H1 (cell line): ENCODE measurements around the gene KDM1A. TPM values are rescaled to one million over a fixed set of nuclear protein-coding genes. Genes with fewer than 3 reads are reported as not detected.

Experiments used
- CTCF ChIA-PET: fragments of 300-600 bp; sonication (Branson Sonifier 250); formaldehyde crosslinking; loops from one replicate; lab custom pipeline; 2021; ENCODE audit not compliant: partially characterized antibody; lab: Charles Lee
- POLR2A ChIA-PET: fragments of 300-600 bp; sonication (Branson Sonifier 250); formaldehyde crosslinking; loops from one replicate; lab custom pipeline; 2021; ENCODE audit warnings: inconsistent platforms; ENCODE audit not compliant: partially characterized antibody; lab: Charles Lee
- DNase-seq, 2 experiments: peaks; one replicate each; pipeline versions ENCODE4 v3.0.0 to v3.0.0-alpha.2; 2010 to 2022; ENCODE audit warnings: low spot score in 2 of 2, low read depth in 1 of 2, mixed read lengths in 1 of 2
- FAIRE-seq: peaks from 2 replicates; lab custom pipeline; 2011; peaks lifted over from hg19 to GRCh38; lab: Jason Lieb, UNC
- H2AFZ ChIP-seq: 2 replicates; pipeline ENCODE4 v1.8.1; 2012; ENCODE audit warnings: low read length, inconsistent platforms
- H2AK5ac ChIP-seq: 2 replicates; pipeline ENCODE4 v1.6.1; 2013; ENCODE audit warnings: low read depth, low read length
- H2BK120ac ChIP-seq: replicated peaks from 2 replicates; pipeline ENCODE3; 2013; ENCODE audit warnings: low read depth, low read length, inconsistent platforms
- H2BK12ac ChIP-seq: 2 replicates; pipeline ENCODE4 v1.6.1; 2013; ENCODE audit warnings: low read depth, low read length
- H2BK15ac ChIP-seq: 2 replicates; pipeline ENCODE4 v1.6.1; 2013; ENCODE audit warnings: low read length
- H2BK20ac ChIP-seq: 2 replicates; pipeline ENCODE4 v1.6.1; 2013; ENCODE audit warnings: low read length
- H2BK5ac ChIP-seq: 2 replicates; pipeline ENCODE4 v1.6.1; 2013; ENCODE audit warnings: low read depth, low read length
- H3K14ac ChIP-seq: 2 replicates; pipeline ENCODE4 v1.6.1; 2013; ENCODE audit warnings: inconsistent platforms; ENCODE audit not compliant: insufficient read length
- H3K18ac ChIP-seq: 2 replicates; pipeline ENCODE4 v1.6.1; 2013; ENCODE audit warnings: low read length; ENCODE audit errors: extremely low read depth
- H3K23ac ChIP-seq: 2 replicates; pipeline ENCODE4 v1.6.1; 2013; ENCODE audit warnings: inconsistent platforms; ENCODE audit not compliant: insufficient read length
- H3K23me2 ChIP-seq: 2 replicates; pipeline ENCODE4 v1.6.1; 2013; ENCODE audit warnings: low read depth, low read length
- H3K27ac ChIP-seq: 2 replicates; pipeline ENCODE4 v1.6.1; 2011; ENCODE audit warnings: low read depth, low read length, inconsistent platforms
- H3K27me3 ChIP-seq, 4 experiments: replicated peaks in 1 of 4; 1 replicate in 1 of 4; 2 replicates in 3 of 4; pipeline versions ENCODE4 v1.6.1 to v1.8.1; 2011 to 2013; ENCODE audit warnings: low read length in 3 of 4, mild to moderate bottlenecking in 3 of 4, inconsistent platforms in 2 of 4, mixed read lengths in 2 of 4, moderate library complexity in 1 of 4; ENCODE audit not compliant: control insufficient read depth in 3 of 4, insufficient read depth in 3 of 4; ENCODE audit errors: extremely low read depth in 1 of 4
- H3K36me3 ChIP-seq, 4 experiments: 2 replicates each; pipeline versions ENCODE4 v1.6.1 to v1.8.1; 2011 to 2013; ENCODE audit warnings: mild to moderate bottlenecking in 4 of 4, low read length in 3 of 4, moderate library complexity in 2 of 4, control low read depth in 1 of 4, inconsistent platforms in 1 of 4; ENCODE audit not compliant: insufficient read depth in 4 of 4, control insufficient read depth in 2 of 4
- H3K4ac ChIP-seq: replicated peaks from 2 replicates; pipeline ENCODE3; 2013; ENCODE audit warnings: low read length, low read depth, mixed read lengths, inconsistent platforms; ENCODE audit not compliant: insufficient read length
- H3K4me1 ChIP-seq, 4 experiments: replicated peaks in 1 of 4; 1 replicate in 1 of 4; 2 replicates in 3 of 4; pipeline versions ENCODE4 v1.6.1 to v1.8.1; 2011 to 2013; ENCODE audit warnings: low read length in 3 of 4, inconsistent platforms in 2 of 4, mixed read lengths in 1 of 4; ENCODE audit not compliant: insufficient read depth in 4 of 4, control insufficient read depth in 3 of 4
- H3K4me2 ChIP-seq, 2 experiments: 2 replicates each; pipeline versions ENCODE4 v1.6.1 to v1.8.1; 2011 to 2013; ENCODE audit warnings: low read depth in 2 of 2, low read length in 2 of 2, control low read depth in 1 of 2, inconsistent platforms in 1 of 2, mild to moderate bottlenecking in 1 of 2; ENCODE audit not compliant: insufficient read depth in 1 of 2
- H3K4me3 ChIP-seq, 4 experiments: fragments of 200-600, 300-600 bp in 1 of 4; sonication (generic), shearing (Covaris generic), sonication (Bioruptor Twin) in 1 of 4; 2 replicates each; pipeline versions ENCODE4 v1.5.1 to v1.8.1; 2011 to 2016; ENCODE audit warnings: low read length in 4 of 4, low read depth in 3 of 4, control low read depth in 2 of 4, inconsistent platforms in 2 of 4, mild to moderate bottlenecking in 2 of 4, mixed read lengths in 1 of 4, moderate library complexity in 1 of 4; ENCODE audit not compliant: insufficient read depth in 2 of 4; ENCODE audit errors: extremely low read depth in 1 of 4
- H3K56ac ChIP-seq: replicated peaks from 2 replicates; pipeline ENCODE3; 2013; ENCODE audit warnings: low read depth, mild to moderate bottlenecking, mixed read lengths, low read length, inconsistent platforms; ENCODE audit not compliant: insufficient read length
- H3K79me1 ChIP-seq: 2 replicates; pipeline ENCODE4 v1.6.1; 2013; ENCODE audit warnings: low read depth, low read length, control low read depth
- H3K79me2 ChIP-seq, 2 experiments: 2 replicates each; pipeline versions ENCODE4 v1.6.1 to v1.8.1; 2012 to 2013; ENCODE audit warnings: low read length in 2 of 2, mild to moderate bottlenecking in 2 of 2, inconsistent platforms in 1 of 2; ENCODE audit not compliant: insufficient read depth in 2 of 2, control insufficient read depth in 1 of 2
- H3K9ac ChIP-seq, 4 experiments: replicated peaks in 1 of 4; 1 replicate in 1 of 4; 2 replicates in 3 of 4; pipeline versions ENCODE4 v1.6.1 to v1.8.1; 2011 to 2013; ENCODE audit warnings: low read depth in 3 of 4, low read length in 3 of 4, control low read depth in 2 of 4, mild to moderate bottlenecking in 2 of 4, moderate library complexity in 2 of 4, inconsistent platforms in 1 of 4; ENCODE audit errors: extremely low read depth in 1 of 4
- H3K9me3 ChIP-seq, 2 experiments: 2 replicates each; pipeline versions ENCODE4 v1.6.1 to v1.8.1; 2012 to 2013; ENCODE audit warnings: mild to moderate bottlenecking in 2 of 2, moderate library complexity in 2 of 2, control low read depth in 1 of 2, inconsistent platforms in 1 of 2, low read depth in 1 of 2, low read length in 1 of 2, mixed read lengths in 1 of 2; ENCODE audit not compliant: insufficient read depth in 2 of 2
- H4K20me1 ChIP-seq, 2 experiments: replicated peaks in 1 of 2; 2 replicates each; pipeline versions ENCODE3 to v1.8.1; 2011 to 2013; ENCODE audit warnings: inconsistent platforms in 2 of 2, low read length in 2 of 2, mild to moderate bottlenecking in 1 of 2; ENCODE audit not compliant: insufficient read depth in 2 of 2, control insufficient read depth in 1 of 2
- H4K5ac ChIP-seq: 2 replicates; pipeline ENCODE4 v1.6.1; 2013; ENCODE audit warnings: low read length, low read depth, mixed read lengths, inconsistent platforms; ENCODE audit not compliant: insufficient read length
- H4K8ac ChIP-seq: 2 replicates; pipeline ENCODE4 v1.8.0; 2013; ENCODE audit warnings: mild to moderate bottlenecking, moderate library complexity, low read length, inconsistent platforms; ENCODE audit not compliant: insufficient read depth; ENCODE audit errors: extremely low read depth
- H4K91ac ChIP-seq: replicated peaks from 2 replicates; pipeline ENCODE3; 2013; ENCODE audit warnings: low read length, mixed read lengths, inconsistent platforms; ENCODE audit not compliant: insufficient read length
- CBX5 ChIP-seq: fragments of 300-800, 300-1000 bp; sonication (generic); IDR thresholded peaks from 2 replicates; pipeline ENCODE4 v1.7.1; 2016; ENCODE audit warnings: antibody characterized with exemption, low read length, low read depth
- CBX8 ChIP-seq: fragments of 300-800, 300-1000 bp; sonication (generic); IDR thresholded peaks from 2 replicates; pipeline ENCODE4 v1.7.1; 2016; ENCODE audit warnings: low read depth, low read length, borderline replicate concordance
- CEBPB ChIP-seq: IDR thresholded peaks from 2 replicates; pipeline ENCODE4 v1.6.1; 2012; ENCODE audit warnings: low read depth, low read length
- GABPA ChIP-seq: IDR thresholded peaks from 2 replicates; pipeline ENCODE4 v1.6.1; 2011; ENCODE audit warnings: mild to moderate bottlenecking, low read length, moderate library complexity, borderline replicate concordance; ENCODE audit not compliant: insufficient read depth
- GTF2F1 ChIP-seq: IDR thresholded peaks from 2 replicates; pipeline ENCODE4 v1.6.1; 2012; ENCODE audit warnings: low read depth, low read length, improper control_type of control experiment, borderline replicate concordance
- KDM4A ChIP-seq: IDR thresholded peaks from one replicate; pipeline ENCODE4 v1.7.1; 2012; ENCODE audit warnings: low read depth, mild to moderate bottlenecking, moderate library complexity, low read length, inconsistent platforms; ENCODE audit not compliant: severe bottlenecking
- KDM5A ChIP-seq: fragments of 200-600 bp; IDR thresholded peaks from 2 replicates; pipeline ENCODE4 v1.7.1; 2012; ENCODE audit warnings: mild to moderate bottlenecking, low read length, inconsistent platforms, mixed read lengths
- NANOG ChIP-seq: IDR thresholded peaks from 2 replicates; pipeline ENCODE4 v1.6.1; 2011; ENCODE audit warnings: low read length, low read depth, mild to moderate bottlenecking, inconsistent platforms; ENCODE audit not compliant: insufficient read depth, poor library complexity, severe bottlenecking
- RBBP5 ChIP-seq: IDR thresholded peaks from 2 replicates; pipeline ENCODE4 v1.7.1; 2012; ENCODE audit warnings: low read depth, mild to moderate bottlenecking, inconsistent platforms, low read length, moderate library complexity, borderline replicate concordance
- SP1 ChIP-seq: IDR thresholded peaks from 2 replicates; pipeline ENCODE4 v1.6.1; 2011; ENCODE audit warnings: low read depth, low read length
- SUZ12 ChIP-seq: fragments of 200-600 bp; sonication (generic); IDR thresholded peaks from 2 replicates; pipeline ENCODE4 v1.6.1; 2012; ENCODE audit warnings: mild to moderate bottlenecking, inconsistent platforms, low read length, moderate library complexity, mixed read lengths
- TAF7 ChIP-seq: optimal IDR thresholded peaks from 2 replicates; pipeline ENCODE3; 2011; ENCODE audit warnings: low read depth, mild to moderate bottlenecking, inconsistent platforms, low read length, moderate library complexity, borderline replicate concordance
- TBP ChIP-seq: IDR thresholded peaks from 2 replicates; pipeline ENCODE4 v1.6.1; 2011; ENCODE audit warnings: low read depth, low read length, improper control_type of control experiment
- USF2 ChIP-seq: IDR thresholded peaks from 2 replicates; pipeline ENCODE4 v1.6.1; 2011; ENCODE audit warnings: low read length, improper control_type of control experiment
- WGBS, 2 experiments: shearing (Covaris generic) in 1 of 2; methylation state at CpG; one replicate each; pipeline versions ENCODE4 v1.1.6 to v1.1.7; 2013 to 2015; ENCODE audit warnings: low lambda C conversion rate in 2 of 2, mixed read lengths in 2 of 2, inconsistent platforms in 1 of 2, low coverage in 1 of 2, missing lambda C conversion rate in 1 of 2; ENCODE audit not compliant: insufficient replicate concordance in 2 of 2, insufficient coverage in 1 of 2, insufficient read length in 1 of 2; ENCODE audit errors: extremely low coverage in 1 of 2, missing lambda C conversion rate in 1 of 2; 5-methylcytosine and 5-hydroxymethylcytosine counted together
- polyA plus RNA-seq, 7 experiments: library from polyadenylated mRNA; depleted of rRNA in 3 of 7; stranded (reverse) in 5 of 7; unstranded in 2 of 7; fragments of >200 nt in 5 of 7; fragments of 200-250 nt in 2 of 7; gene quantifications; 1 replicate in 5 of 7; 2 replicates in 1 of 7; 4 replicates in 1 of 7; pipeline versions ENCODE4 v1.2.1 to v1.2.3, GENCODE V29; 2011 to 2013; ENCODE audit warnings: missing spikeins in 2 of 7, mixed read lengths in 2 of 7
- total RNA-seq: library from RNA; stranded (reverse); fragmentation: NEBNext Ultra II Directional; extraction: Animal tissue kit (Norgen Biotek cat#: 25700); gene quantifications from 2 replicates; pipeline ENCODE4 v1.2.1, GENCODE V29; 2021

The KDM1A gene
- total and polyA plus RNA-seq, 2 of the 8 experiments (the other 6 are each of a cell fraction or from before 2014, with no cell fraction given) = 216 to 275 TPM

GRCh38 chr1:22978299-22978698 lies 41.0 kb upstream of the KDM1A start:
- Histone ChIP-seq H2BK15ac (no peak overlapping the region), H3K4me2 (no peak overlapping the region), H3K23ac (no peak overlapping the region), H2BK20ac (no peak overlapping the region), H2AFZ (no peak overlapping the region), H3K79me1 (no peaks in the 10 kb centered on the region), H4K8ac (no peak overlapping the region), H3K9me3 (no peaks in the 10 kb centered on the region), H3K79me2 (no peaks in the 10 kb centered on the region), H3K56ac (no peak overlapping the region), H3K27ac (no peak overlapping the region), H4K91ac (no peak overlapping the region), H2BK5ac (no peak overlapping the region), H3K36me3 (no peaks in the 10 kb centered on the region), H3K4me1 (no peaks in the 10 kb centered on the region), H4K5ac (no peak overlapping the region), H3K4ac (no peak overlapping the region), H3K14ac (no peak overlapping the region), H2BK120ac (no peak overlapping the region), H3K18ac (no peak overlapping the region), H3K27me3 (no peaks in the 10 kb centered on the region), H3K23me2 (no peaks in the 10 kb centered on the region), H3K9ac (no peak overlapping the region), H2AK5ac (no peak overlapping the region), H3K4me3 (no peak overlapping the region), H2BK12ac (no peak overlapping the region), H4K20me1 (no peaks in the 10 kb centered on the region)
- no peak for FAIRE-seq
- 97% methylated on average over 3 of the region's 3 CpGs; no CpG with 5 or more reads in 1 of the 2 experiments for WGBS, 2 experiments
- no peak for DNase-seq
- ChIA-PET CTCF (interaction anchor here (1.1 to 2.2 kb wide), 6 partner anchors 13 to 274 kb away, joined by 3 to 17 read pairs (median 4); no protein-coding TSS in a partner anchor), POLR2A (no interaction called here)
- TF ChIP-seq TBP = no peak
- no peak for TF ChIP-seq CBX5
- TF ChIP-seq CEBPB = no peak
- TF ChIP-seq SP1 = no peak
- TF ChIP-seq SUZ12 = no peak
- no peak for TF ChIP-seq CBX8
- TF ChIP-seq GABPA = no peak
- TF ChIP-seq USF2 = no peak
- TF ChIP-seq KDM5A = no peak
- TF ChIP-seq TAF7 = no peak
- no peak for TF ChIP-seq KDM4A
- TF ChIP-seq RBBP5 = no peak
- no peak for TF ChIP-seq GTF2F1
- no peak for TF ChIP-seq NANOG
